ENCODE results near the gene GGT1.

DNA sequence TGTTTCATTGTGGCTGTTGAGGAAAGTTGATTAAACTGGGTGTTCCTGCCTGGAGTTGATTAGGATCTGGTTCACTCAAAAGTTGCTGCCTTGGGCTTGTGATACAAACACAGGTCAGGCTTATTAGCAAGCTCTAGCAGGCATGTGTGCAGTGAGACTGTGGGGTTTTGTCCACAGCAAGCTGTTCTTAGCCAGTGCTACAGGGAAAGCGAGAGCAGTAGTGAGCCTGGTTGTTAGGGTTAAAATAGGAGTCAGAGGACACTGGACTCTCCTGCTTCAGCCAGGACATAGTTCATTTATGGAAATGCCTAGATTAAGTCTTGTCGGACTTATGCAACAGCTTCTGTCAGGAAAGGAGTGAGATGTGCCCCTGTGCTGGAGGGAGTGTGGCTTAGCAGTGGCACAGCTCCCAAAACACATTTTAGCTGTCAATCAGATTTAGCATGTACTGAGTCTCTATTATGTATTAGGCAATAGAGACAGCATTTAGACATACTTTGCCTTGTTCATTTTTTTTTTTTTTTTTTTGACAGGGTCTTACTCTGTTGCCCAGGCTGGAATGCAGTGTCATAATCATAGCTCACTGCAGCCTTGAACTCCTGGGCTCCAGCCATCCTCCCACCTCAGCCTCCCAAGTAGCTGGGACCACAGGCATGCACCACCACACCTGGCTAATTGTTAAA lies 38.5 kb upstream of the GGT1 start:
- TF ChIP-seq CTCF (IDR thresholded peaks at IDR 0.05; ENCODE audit: low read depth, low read length) (no peak), POLR2A (IDR thresholded peaks at IDR 0.05; ENCODE audit: extremely low read depth, insufficient read length) (no peak)
